SK-N-SH treated with all-trans-retinoic acid at 6 μM for 48 hours (cell line): ENCODE data around the gene ZBTB7A.

Experiments used
- ATAC-seq: fragments of 200-7000 bp; cut with Tn5 transposase; 3 replicates; pipeline ENCODE4 v1.9.1; 2020; ENCODE audit warnings: mild to moderate bottlenecking, moderate library complexity
- BACH2 ChIP-seq: fragments of 250-450 bp; sonication (Bioruptor Pico); IDR thresholded peaks from 2 replicates; pipeline ENCODE4 v1.9.0; 2021; ENCODE audit warnings: mild to moderate bottlenecking, borderline replicate concordance
- CREB5 ChIP-seq: fragments of 250-450 bp; sonication (Bioruptor Pico); IDR thresholded peaks from 2 replicates; pipeline ENCODE4 v1.5.1; 2020; ENCODE audit warnings: low read depth, mild to moderate bottlenecking, moderate library complexity
- ESRRG ChIP-seq: fragments of 250-450 bp; sonication (Bioruptor Pico); IDR thresholded peaks from 2 replicates; pipeline ENCODE4 v1.6.1; 2021; ENCODE audit warnings: mild to moderate bottlenecking
- GLIS3 ChIP-seq: fragments of 250-450 bp; sonication (Bioruptor Pico); IDR thresholded peaks from 2 replicates; pipeline ENCODE4 v1.5.0; 2020; ENCODE audit warnings: mild to moderate bottlenecking, moderate library complexity
- ISL1 ChIP-seq: fragments of 250-450 bp; sonication (Bioruptor Pico); IDR thresholded peaks from 2 replicates; pipeline ENCODE4 v2.1.2; 2022; ENCODE audit warnings: mild to moderate bottlenecking, moderate library complexity
- OSR1 ChIP-seq: fragments of 250-450 bp; sonication (Bioruptor Pico); IDR thresholded peaks from 2 replicates; pipeline ENCODE4 v1.8.0; 2022; ENCODE audit warnings: moderate library complexity, mild to moderate bottlenecking, inconsistent platforms
- PATZ1 ChIP-seq: fragments of 250-450 bp; sonication (Bioruptor Pico); IDR thresholded peaks from 2 replicates; pipeline ENCODE4 v1.8.0; 2020; ENCODE audit warnings: mild to moderate bottlenecking, moderate library complexity, borderline replicate concordance
- POU6F1 ChIP-seq: fragments of 250-450 bp; sonication (Bioruptor Pico); IDR thresholded peaks from 2 replicates; pipeline ENCODE4 v1.8.0; 2021; ENCODE audit warnings: low read depth, mild to moderate bottlenecking, moderate library complexity, borderline replicate concordance
- PPARA ChIP-seq: fragments of 250-450 bp; sonication (Bioruptor Pico); IDR thresholded peaks from 2 replicates; pipeline ENCODE4 v1.5.0; 2020; ENCODE audit warnings: mild to moderate bottlenecking, borderline replicate concordance
- TCF4 ChIP-seq: fragments of 250-450 bp; sonication (Bioruptor Pico); IDR thresholded peaks from 2 replicates; pipeline ENCODE4 v1.8.0; 2021; ENCODE audit warnings: mild to moderate bottlenecking, moderate library complexity, borderline replicate concordance
- TOX ChIP-seq: fragments of 250-450 bp; sonication (Bioruptor Pico); IDR thresholded peaks from 2 replicates; pipeline ENCODE4 v1.8.0; 2021; ENCODE audit warnings: mild to moderate bottlenecking, moderate library complexity, borderline replicate concordance
- TSHZ2 ChIP-seq: fragments of 250-450 bp; sonication (Bioruptor Pico); IDR thresholded peaks from 2 replicates; pipeline ENCODE4 v1.5.0; 2020; ENCODE audit warnings: mild to moderate bottlenecking, moderate library complexity
- ZC3H10 ChIP-seq: fragments of 250-450 bp; sonication (Bioruptor Pico); IDR thresholded peaks from 2 replicates; pipeline ENCODE4 v1.5.1; 2021; ENCODE audit warnings: mild to moderate bottlenecking, moderate library complexity
- ZFP30 ChIP-seq: fragments of 450-650 bp; formaldehyde crosslinking; IDR thresholded peaks from 2 replicates; pipeline ENCODE4 v1.5.0; 2022; ENCODE audit warnings: mild to moderate bottlenecking, moderate library complexity
- ZNF565 ChIP-seq: fragments of 450-650 bp; formaldehyde crosslinking; conservative IDR thresholded peaks from 2 replicates; pipeline ENCODE4 v1.5.0; 2020; ENCODE audit warnings: low read depth, mild to moderate bottlenecking, moderate library complexity
- ZNF70 ChIP-seq: fragments of 450-650 bp; formaldehyde crosslinking; IDR thresholded peaks from 2 replicates; pipeline ENCODE4 v1.5.0; 2020; ENCODE audit warnings: mild to moderate bottlenecking, moderate library complexity
- ZNF8 ChIP-seq: fragments of 450-650 bp; formaldehyde crosslinking; IDR thresholded peaks from 2 replicates; pipeline ENCODE4 v1.5.0; 2020; ENCODE audit warnings: mild to moderate bottlenecking, moderate library complexity
- TF ChIP-seq, protein P1 (sequence below): fragments of 250-450 bp; sonication (Bioruptor Pico); IDR thresholded peaks from 2 replicates; pipeline ENCODE4 v1.5.1; 2021; ENCODE audit warnings: mild to moderate bottlenecking, moderate library complexity

The ZBTB7A gene

DNA sequence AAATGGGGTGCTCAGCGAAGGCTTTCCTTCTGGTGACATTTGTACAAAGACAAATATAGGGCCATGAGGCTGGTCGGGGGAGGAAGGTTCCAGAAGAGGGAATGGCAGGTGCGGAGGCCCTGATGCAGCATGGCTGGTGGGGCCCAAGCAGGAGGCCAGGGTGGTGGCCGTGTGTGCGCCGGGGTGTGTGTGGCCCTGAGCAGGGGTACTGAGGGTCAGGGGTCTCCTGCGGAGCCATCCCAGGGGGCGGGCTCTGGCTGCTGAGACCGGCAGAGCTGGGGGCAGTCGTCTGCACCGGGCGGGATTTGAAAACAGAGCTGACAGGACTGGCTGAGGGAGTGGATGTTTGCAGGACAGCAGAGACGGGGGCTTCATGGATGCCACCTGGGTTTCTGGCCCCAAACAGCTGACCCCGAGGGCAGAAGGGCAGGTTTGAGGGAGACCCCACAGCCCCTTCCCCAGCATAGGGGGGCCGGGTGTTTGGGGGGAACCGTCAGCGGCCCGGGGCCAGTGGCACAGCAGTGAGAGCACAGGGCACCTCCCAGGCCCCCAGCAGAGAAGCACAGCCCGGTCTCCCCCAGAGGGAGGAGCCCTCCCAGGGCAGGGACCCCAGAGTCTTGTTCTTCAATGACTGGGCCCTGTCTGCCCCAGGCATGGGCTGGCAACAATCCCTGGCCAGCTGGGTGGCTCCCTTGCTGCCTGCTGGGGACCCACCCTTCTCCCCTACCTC is 47.8 kb downstream of the ZBTB7A start:
- TF ChIP-seq TSHZ2 (CRISPR knock-in tag) (no peak), ZNF70 (CRISPR knock-in tag) (no peak), ESRRG (CRISPR knock-in tag) (no peak), TOX (CRISPR knock-in tag) (no peak)
- no peak for ATAC-seq

- no peak for TF ChIP-seq TCF4 (CRISPR knock-in tag)
- ATAC-seq, result no peak
Measured at GRCh38 chr19:4018140-4018613, 48.5 kb downstream of the ZBTB7A start.

DNA sequence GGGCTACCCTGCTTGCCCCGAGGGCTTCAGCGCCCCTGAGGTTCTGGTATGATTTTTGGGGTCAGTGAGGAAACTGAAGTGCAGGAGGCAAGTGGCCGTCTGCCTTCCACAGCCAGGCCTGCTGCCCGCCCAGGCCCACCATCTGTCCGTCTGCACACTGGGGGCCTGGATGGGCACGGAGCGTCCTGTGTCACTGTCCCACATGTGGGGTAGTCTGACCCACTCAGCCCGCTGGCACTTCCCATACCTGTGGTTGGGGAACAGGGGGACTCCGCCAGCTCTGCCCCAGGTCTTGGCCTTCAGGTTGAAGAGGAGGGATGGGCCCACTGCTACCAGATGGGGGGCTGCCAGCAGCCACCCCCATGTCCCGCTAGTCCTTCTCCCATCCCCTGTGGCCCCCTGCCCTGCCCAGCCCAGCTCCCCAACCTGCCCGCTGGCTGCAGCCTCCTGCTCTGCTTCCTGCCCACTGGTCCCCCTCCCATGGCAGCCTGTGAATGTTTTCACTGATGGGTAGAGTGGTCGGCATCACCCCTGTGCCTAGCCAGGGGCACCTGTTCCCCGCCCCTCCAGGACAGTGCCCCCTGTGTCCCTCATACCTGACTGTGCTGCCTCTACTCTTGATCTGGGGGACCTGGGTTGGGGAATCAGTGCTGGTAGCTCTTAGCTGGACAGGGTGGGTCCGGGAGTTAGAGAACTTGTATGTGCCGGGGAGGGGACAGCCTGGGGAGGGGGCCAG is 49.6 kb downstream of the ZBTB7A start:
- TF ChIP-seq CREB5 (CRISPR knock-in tag), result no peak
- TF ChIP-seq ISL1 (CRISPR knock-in tag), result no peak
- TF ChIP-seq BACH2 (CRISPR knock-in tag), result no peak
- TF ChIP-seq GLIS3 (CRISPR knock-in tag), result no peak
- no peak for TF ChIP-seq ZC3H10 (CRISPR knock-in tag)
- no peak for TF ChIP-seq PATZ1 (CRISPR knock-in tag)
- no peak for TF ChIP-seq ZNF8 (CRISPR knock-in tag)
- no peak for TF ChIP-seq OSR1 (CRISPR knock-in tag)
- TF ChIP-seq TCF4 (CRISPR knock-in tag), result no peak
- no peak for TF ChIP-seq ZNF565 (CRISPR knock-in tag)
- TF ChIP-seq TSHZ2 (CRISPR knock-in tag), result no peak
- ATAC-seq, result no peak

DNA sequence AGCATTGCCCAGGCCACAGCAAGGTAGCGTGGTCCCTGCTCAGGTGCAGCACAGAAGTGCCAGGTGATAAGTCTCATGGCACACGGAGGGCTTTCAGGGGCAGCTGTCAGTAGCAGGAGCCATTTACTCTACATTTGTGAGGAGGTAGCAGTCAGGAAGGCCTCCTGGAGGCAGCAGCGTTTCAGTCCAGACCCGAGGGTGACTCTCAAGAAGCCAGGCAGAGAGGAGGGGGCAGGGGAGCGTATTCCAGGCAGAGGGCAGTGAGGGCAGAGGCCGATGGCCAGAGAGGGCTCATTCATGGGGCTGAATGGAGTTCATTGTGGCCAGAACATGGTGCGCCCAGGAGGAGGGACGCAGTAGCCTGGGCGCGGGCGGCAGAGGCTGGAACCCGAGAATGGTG is 50.2 kb downstream of the ZBTB7A start:
- ATAC-seq, result no peak
- no peak for TF ChIP-seq CREB5 (CRISPR knock-in tag)
- no peak for TF ChIP-seq ZNF70 (CRISPR knock-in tag)
- no peak for TF ChIP-seq GLIS3 (CRISPR knock-in tag)
- TF ChIP-seq OSR1 (CRISPR knock-in tag), result no peak
- no peak for TF ChIP-seq ZNF565 (CRISPR knock-in tag)
- TF ChIP-seq PPARA, result no peak
- TF ChIP-seq ZFP30, result no peak
- no peak for TF ChIP-seq ISL1 (CRISPR knock-in tag)
- TF ChIP-seq, protein P1, sequence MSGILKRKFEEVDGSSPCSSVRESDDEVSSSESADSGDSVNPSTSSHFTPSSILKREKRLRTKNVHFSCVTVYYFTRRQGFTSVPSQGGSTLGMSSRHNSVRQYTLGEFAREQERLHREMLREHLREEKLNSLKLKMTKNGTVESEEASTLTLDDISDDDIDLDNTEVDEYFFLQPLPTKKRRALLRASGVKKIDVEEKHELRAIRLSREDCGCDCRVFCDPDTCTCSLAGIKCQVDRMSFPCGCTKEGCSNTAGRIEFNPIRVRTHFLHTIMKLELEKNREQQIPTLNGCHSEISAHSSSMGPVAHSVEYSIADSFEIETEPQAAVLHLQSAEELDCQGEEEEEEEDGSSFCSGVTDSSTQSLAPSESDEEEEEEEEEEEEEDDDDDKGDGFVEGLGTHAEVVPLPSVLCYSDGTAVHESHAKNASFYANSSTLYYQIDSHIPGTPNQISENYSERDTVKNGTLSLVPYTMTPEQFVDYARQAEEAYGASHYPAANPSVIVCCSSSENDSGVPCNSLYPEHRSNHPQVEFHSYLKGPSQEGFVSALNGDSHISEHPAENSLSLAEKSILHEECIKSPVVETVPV (CRISPR knock-in tag), result no peak
- no peak for TF ChIP-seq ZC3H10 (CRISPR knock-in tag)
- no peak for TF ChIP-seq POU6F1 (CRISPR knock-in tag)
